NCI-H748 (cell line): ENCODE measurements around the gene G3BP1.
"Not testable (repeated sequence)": the region's sequence is repeated elsewhere in the genome, so short reads cannot be mapped to it uniquely, and the experiment has no call there.

Experiments used
- DNase-seq: peaks from one replicate; lab custom pipeline; 2025; ENCODE audit not compliant: unreplicated experiment; lab: John Stamatoyannopoulos, UW

Gene G3BP1

DNA sequence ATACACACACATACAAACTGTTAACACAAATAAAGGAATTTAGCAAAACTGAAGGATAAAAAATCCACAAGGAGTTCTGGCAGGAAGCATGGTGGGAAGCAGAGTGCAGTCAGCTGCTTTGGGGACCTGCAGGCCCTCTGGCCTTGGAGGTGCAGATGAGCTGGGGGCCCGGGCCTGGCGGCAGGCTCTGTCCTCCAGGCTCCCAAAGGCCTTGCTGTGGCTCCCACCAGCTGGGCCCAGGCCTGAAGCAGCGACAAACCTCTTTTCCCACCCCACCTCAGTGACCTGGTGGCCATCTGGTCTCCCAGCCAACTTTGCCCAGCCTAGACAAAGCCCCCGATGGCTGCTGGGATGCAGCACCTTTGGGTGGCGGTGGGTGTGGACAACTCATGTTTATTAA is 85.1 kb downstream of the G3BP1 start:
- no peak for DNase-seq

GRCh38 chr5:151860867-151861266 is 89.1 kb downstream of the G3BP1 start:
- not testable (repeated sequence) for DNase-seq
